ENCODE results near the gene XXYLT1. TPM values are rescaled to one million over a fixed set of nuclear protein-coding genes. Genes with fewer than 3 reads are reported as not detected.

Gene XXYLT1
- total and polyA plus RNA-seq, 2 of the 8 experiments (the other 6 are each of a cell fraction or from before 2014, with no cell fraction given) = 18.9 to 23.8 TPM

DNA sequence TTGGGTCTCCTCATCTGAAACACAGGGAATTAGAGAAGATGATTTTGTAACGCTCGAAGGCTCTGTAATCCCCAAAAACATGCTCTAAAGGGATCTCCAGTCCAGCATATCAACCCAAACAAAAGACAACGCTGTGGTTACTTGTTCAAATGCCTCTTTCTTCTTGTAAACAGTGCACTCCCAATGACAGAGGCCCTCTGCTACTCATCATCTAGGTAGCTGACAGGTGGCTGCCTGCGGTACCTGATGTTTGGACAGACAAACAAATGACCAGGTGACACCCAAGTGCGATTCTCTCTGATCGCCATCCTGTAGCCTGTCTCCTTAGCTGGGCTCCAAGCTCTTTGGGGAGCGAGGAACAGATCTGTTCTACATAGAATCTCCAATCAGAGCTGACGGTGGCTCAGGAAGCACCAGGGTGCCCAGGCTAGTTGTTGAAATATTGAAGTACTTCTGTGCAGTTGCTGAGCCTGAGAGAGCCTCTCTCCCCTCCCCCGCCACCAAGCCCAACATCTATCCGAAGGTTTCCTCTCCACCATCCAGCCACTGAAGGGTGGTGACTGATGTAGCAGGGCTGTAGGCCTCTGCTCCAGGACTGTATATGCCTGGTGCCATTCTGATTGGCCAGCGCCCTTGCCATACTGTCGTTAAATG, 238.7 kb downstream of the XXYLT1 start:
- no peak overlapping the region for H3K4me2 ChIP-seq (ENCODE audit: insufficient read depth in 1 of 2, low read depth in 2 of 2, low read length in 2 of 2)
- DNase-seq (ENCODE audit: low read depth in 1 of 2, low spot score in 2 of 2) (no peak), FAIRE-seq (no peak)
- H2BK120ac ChIP-seq (replicated peaks; ENCODE audit: low read depth, low read length) = no peak overlapping the region
- H3K4me1 ChIP-seq (replicated peaks in 1 of 4; ENCODE audit: control insufficient read depth in 3 of 4, insufficient read depth in 4 of 4, low read length in 3 of 4) = peaks cover 4 to 14% (median 11%) of the 10 kb centered on the region in 4 experiments; a peak in 6 of 7 replicates
- no peak overlapping the region for H3K23ac ChIP-seq (ENCODE audit: insufficient read length)
- ChIA-PET CTCF (ENCODE audit: partially characterized antibody) (interaction anchor here (0.8 to 5.8 kb wide), 10 partner anchors 7 to 344 kb away, joined by 3 to 33 read pairs (median 4); no protein-coding TSS in a partner anchor), POLR2A (ENCODE audit: partially characterized antibody) (no interaction called here)
- no peak overlapping the region for H2AK5ac ChIP-seq (ENCODE audit: low read depth, low read length)
- no peak overlapping the region; the same call in 1 of the 2 replicates for H2BK15ac ChIP-seq (ENCODE audit: low read length)
- no peak overlapping the region for H2BK20ac ChIP-seq (ENCODE audit: low read length)
- no peak overlapping the region for H4K91ac ChIP-seq (replicated peaks; ENCODE audit: insufficient read length, low read length)
- no peaks in the 10 kb centered on the region for H3K79me1 ChIP-seq (ENCODE audit: low read depth, low read length)
- no peak overlapping the region for H3K9ac ChIP-seq (replicated peaks in 1 of 4; ENCODE audit: extremely low read depth in 1 of 4, low read depth in 3 of 4, low read length in 3 of 4)
- H3K27ac ChIP-seq (ENCODE audit: low read depth, low read length) = no peak overlapping the region
- no peak overlapping the region for H3K4me3 ChIP-seq (ENCODE audit: extremely low read depth in 1 of 4, insufficient read depth in 2 of 4, low read depth in 3 of 4, low read length in 4 of 4)
- H2AFZ ChIP-seq (ENCODE audit: low read length) = no peak overlapping the region
- no peaks in the 10 kb centered on the region for H3K23me2 ChIP-seq (ENCODE audit: low read depth, low read length)
- no peaks in the 10 kb centered on the region for H3K9me3 ChIP-seq (ENCODE audit: insufficient read depth in 2 of 2, low read depth in 1 of 2, low read length in 1 of 2)
- H2BK12ac ChIP-seq (ENCODE audit: low read depth, low read length) = no peak overlapping the region
- H3K14ac ChIP-seq (ENCODE audit: insufficient read length) = no peak overlapping the region
- no peaks in the 10 kb centered on the region for H3K36me3 ChIP-seq (ENCODE audit: control insufficient read depth in 2 of 4, insufficient read depth in 4 of 4, low read length in 3 of 4)
- H4K20me1 ChIP-seq (replicated peaks in 1 of 2; ENCODE audit: control insufficient read depth in 1 of 2, insufficient read depth in 2 of 2, low read length in 2 of 2) = no peaks in the 10 kb centered on the region
- no peaks in the 10 kb centered on the region for H3K79me2 ChIP-seq (ENCODE audit: control insufficient read depth in 1 of 2, insufficient read depth in 2 of 2, low read length in 2 of 2)
- H2BK5ac ChIP-seq (ENCODE audit: low read depth, low read length) = no peak overlapping the region
- H3K4ac ChIP-seq (replicated peaks; ENCODE audit: insufficient read length, low read depth, low read length) = no peak overlapping the region
- WGBS, 2 experiments (ENCODE audit: extremely low coverage in 1 of 2, insufficient coverage in 1 of 2, insufficient read length in 1 of 2, insufficient replicate concordance in 2 of 2, low coverage in 1 of 2, low lambda C conversion rate in 2 of 2, missing lambda C conversion rate in 1 of 2) = 82% methylated on average over 12 of the region's 12 CpGs; no CpG with 5 or more reads in 1 of the 2 experiments
- H3K27me3 ChIP-seq (replicated peaks in 1 of 4; ENCODE audit: control insufficient read depth in 3 of 4, extremely low read depth in 1 of 4, insufficient read depth in 3 of 4, low read length in 3 of 4) = peaks cover 0 to 9% (median 8%) of the 10 kb centered on the region in 4 experiments; a peak in 3 of 7 replicates
- H4K8ac ChIP-seq (ENCODE audit: extremely low read depth, insufficient read depth, low read length) = no peak overlapping the region
- H3K18ac ChIP-seq (ENCODE audit: extremely low read depth, low read length) = no peak overlapping the region
- no peak overlapping the region for H4K5ac ChIP-seq (ENCODE audit: insufficient read length, low read depth, low read length)
- H3K56ac ChIP-seq (replicated peaks; ENCODE audit: insufficient read length, low read depth, low read length) = no peak overlapping the region
- TF ChIP-seq KDM1A (IDR thresholded peaks at IDR 0.05; ENCODE audit: borderline replicate concordance, low read length) = no peak
